Endothelial cell of umbilical vein (primary cell): Measurements from ENCODE around the gene ARHGAP15. TPM values are rescaled to one million over a fixed set of nuclear protein-coding genes. Genes with fewer than 3 reads are reported as not detected.

Experiments
- BruUV-seq: library from RNA; stranded (reverse); fragments of 400-500 nt; replicated peaks from 2 replicates; lab custom pipeline; 2021; lab: Mats Ljungman, UMichigan
- CTCF ChIA-PET: fragments of 300-600, 350-600 bp; sonication (Branson Sonifier 250); formaldehyde crosslinking; loops from one replicate; lab custom pipeline; 2021; ENCODE audit warnings: antibody characterized with exemption, inconsistent platforms; lab: Charles Lee
- POLR2A ChIA-PET: fragments of 300-600, 350-600 bp; sonication (Branson Sonifier 250); formaldehyde crosslinking; loops from one replicate; lab custom pipeline; 2021; ENCODE audit warnings: antibody characterized with exemption, inconsistent platforms; lab: Charles Lee
- DNase-seq: peaks from one replicate; pipeline ENCODE4 v3.0.0-alpha.2; 2011; ENCODE audit warnings: low read depth, low spot score
- FAIRE-seq: peaks from 2 replicates; lab custom pipeline; 2011; peaks lifted over from hg19 to GRCh38; lab: Jason Lieb, UNC
- H2AFZ ChIP-seq: 2 replicates; pipeline ENCODE4 v1.6.0; 2012; ENCODE audit warnings: low read depth, low read length, control low read depth, inconsistent platforms
- H3K27ac ChIP-seq: 2 replicates; pipeline ENCODE4 v1.5.1; 2011; ENCODE audit warnings: low read depth, mild to moderate bottlenecking, control low read depth, low read length, moderate library complexity; ENCODE audit not compliant: insufficient read depth
- H3K27me3 ChIP-seq, 2 experiments: 2 replicates each; pipeline versions ENCODE4 v1.6.0 to v1.6.1; 2011; ENCODE audit warnings: low read length in 2 of 2, mixed read lengths in 1 of 2; ENCODE audit not compliant: control insufficient read depth in 2 of 2, insufficient read depth in 2 of 2
- H3K36me3 ChIP-seq, 2 experiments: 2 replicates in 1 of 2; 3 replicates in 1 of 2; pipeline ENCODE4 v1.5.1; 2011; ENCODE audit warnings: low read length in 2 of 2, mild to moderate bottlenecking in 1 of 2, moderate library complexity in 1 of 2; ENCODE audit not compliant: control insufficient read depth in 2 of 2, insufficient read depth in 2 of 2; ENCODE audit errors: extremely low read depth in 1 of 2
- H3K4me1 ChIP-seq: 3 replicates; pipeline ENCODE4 v1.5.1; 2011; ENCODE audit warnings: mild to moderate bottlenecking, low read length; ENCODE audit not compliant: control insufficient read depth, insufficient read depth; ENCODE audit errors: extremely low read depth
- H3K4me2 ChIP-seq: 2 replicates; pipeline ENCODE4 v1.6.1; 2011; ENCODE audit warnings: low read length, control low read depth, mixed read lengths; ENCODE audit not compliant: insufficient read depth
- H3K4me3 ChIP-seq, 3 experiments: fragments of 200-600 bp in 1 of 3; sonication (generic), shearing (Covaris generic) in 1 of 3; replicated peaks in 1 of 3; 2 replicates each; pipeline ENCODE4 v1.5.1; 2011 to 2016; ENCODE audit warnings: control low read depth in 3 of 3, low read length in 3 of 3, mild to moderate bottlenecking in 2 of 3, inconsistent platforms in 1 of 3, low read depth in 1 of 3, moderate library complexity in 1 of 3; ENCODE audit not compliant: insufficient read depth in 1 of 3
- H3K79me2 ChIP-seq: 2 replicates; pipeline ENCODE4 v1.6.0; 2012; ENCODE audit warnings: low read length, inconsistent platforms; ENCODE audit not compliant: control insufficient read depth, insufficient read depth
- H3K9ac ChIP-seq: replicated peaks from 2 replicates; pipeline ENCODE3; 2011; ENCODE audit warnings: low read length, control low read depth; ENCODE audit not compliant: insufficient read depth; ENCODE audit errors: extremely low read depth
- H3K9me1 ChIP-seq: replicated peaks from 3 replicates; pipeline ENCODE4 v1.6.0; 2011; ENCODE audit warnings: mild to moderate bottlenecking, low read length; ENCODE audit not compliant: control insufficient read depth, insufficient read depth; ENCODE audit errors: extremely low read depth
- H3K9me3 ChIP-seq: replicated peaks from 2 replicates; pipeline ENCODE4 v1.5.1; 2012; ENCODE audit warnings: low read length, inconsistent platforms; ENCODE audit not compliant: control insufficient read depth, insufficient read depth
- H4K20me1 ChIP-seq: replicated peaks from 2 replicates; pipeline ENCODE3; 2011; ENCODE audit warnings: mild to moderate bottlenecking, low read length; ENCODE audit not compliant: control insufficient read depth, insufficient read depth; ENCODE audit errors: extremely low read depth
- EZH2 ChIP-seq: IDR thresholded peaks from 2 replicates; pipeline ENCODE4 v1.6.1; 2012; ENCODE audit warnings: borderline replicate concordance, low read depth, mild to moderate bottlenecking, moderate library complexity, low read length, inconsistent platforms; ENCODE audit not compliant: severe bottlenecking
- FOS ChIP-seq: IDR thresholded peaks from 2 replicates; pipeline ENCODE4 v1.6.1; 2011; ENCODE audit warnings: mild to moderate bottlenecking, low read length, moderate library complexity, borderline replicate concordance; ENCODE audit not compliant: insufficient read depth
- GATA2 ChIP-seq: IDR thresholded peaks from 2 replicates; pipeline ENCODE4 v1.7.0; 2011; ENCODE audit warnings: low read depth, mild to moderate bottlenecking, moderate library complexity, mixed read lengths, low read length; ENCODE audit not compliant: insufficient read length, insufficient read depth
- JUN ChIP-seq: IDR thresholded peaks from 2 replicates; pipeline ENCODE4 v1.6.1; 2011; ENCODE audit warnings: borderline replicate concordance, low read depth; ENCODE audit not compliant: insufficient read length, insufficient read depth
- MAX ChIP-seq: IDR thresholded peaks from 2 replicates; pipeline ENCODE4 v1.6.1; 2011; ENCODE audit not compliant: insufficient read depth, insufficient read length
- MYC ChIP-seq: IDR thresholded peaks from one replicate; pipeline ENCODE4 v1.6.1; 2011; ENCODE audit warnings: mild to moderate bottlenecking, low read depth, low read length
- POLR2A ChIP-seq: IDR thresholded peaks from 2 replicates; pipeline ENCODE4 v1.6.1; 2012; ENCODE audit warnings: low read depth, mild to moderate bottlenecking, control low read depth, low read length
- POLR2AphosphoS5 ChIP-seq: IDR thresholded peaks from 2 replicates; pipeline ENCODE4 v1.6.1; 2012; ENCODE audit warnings: low read depth, mild to moderate bottlenecking, control low read depth, low read length, moderate library complexity; ENCODE audit not compliant: insufficient read depth
- dilution Hi-C: fragments of 300-500 bp; cut with MboI; formaldehyde crosslinking; loops from one replicate; pipeline ENCODE4 v1.15.0; 2019; ENCODE audit warnings: low sequenced_read_pairs; ENCODE audit not compliant: extremely low pct_ligation_motif_present
- intact Hi-C: fragments of 100-400 bp; cut with micrococcal nuclease; formaldehyde crosslinking; loops from one replicate; pipeline ENCODE4 v1.10.0; 2022
- polyA plus RNA-seq, 4 experiments: library from polyadenylated mRNA; depleted of rRNA in 3 of 4; stranded (reverse) in 3 of 4; unstranded in 1 of 4; fragments of >200 nt; gene quantifications; 2 replicates each; pipeline versions ENCODE4 v1.2.1 to v1.2.3, GENCODE V29; 2011 to 2012; ENCODE audit warnings: missing spikeins in 1 of 4
- total RNA-seq: library from RNA; stranded (reverse); gene quantifications from 2 replicates; pipeline ENCODE4 v1.2.3, GENCODE V29; 2021
- TF ChIP-seq, protein P1 (sequence below), 2 donors: IDR thresholded peaks; 1 replicate in 1 of 2; 2 replicates in 1 of 2; pipeline ENCODE4 v1.5.1; 2011; ENCODE audit warnings: low read length in 2 of 2, mild to moderate bottlenecking in 2 of 2, moderate library complexity in 2 of 2, control low read depth in 1 of 2, inconsistent platforms in 1 of 2, low read depth in 1 of 2; ENCODE audit not compliant: insufficient read depth in 1 of 2; ENCODE audit errors: extremely low read depth in 1 of 2

The ARHGAP15 gene
- total and polyA plus RNA-seq, 2 donors (not counting 3 experiments of a cell fraction or from before 2014, with no cell fraction given), result not detected

GRCh38 chr2:143321994-143322393, 192.8 kb downstream of the ARHGAP15 start:
- Histone ChIP-seq H4K20me1 (no peaks in the 10 kb centered on the region), H3K27ac (no peak overlapping the region), H3K4me2 (no peak overlapping the region), H3K9ac (no peak overlapping the region), H3K4me1 (no peaks in the 10 kb centered on the region), H3K27me3 (no peaks in the 10 kb centered on the region), H3K79me2 (no peaks in the 10 kb centered on the region), H3K36me3 (no peaks in the 10 kb centered on the region), H3K9me1 (no peaks in the 10 kb centered on the region), H3K9me3 (no peaks in the 10 kb centered on the region), H3K4me3 (no peak overlapping the region), H2AFZ (no peak overlapping the region)
- FAIRE-seq (no peak), DNase-seq (no peak)
- TF ChIP-seq MAX (no peak), MYC (no peak), JUN (no peak), EZH2 (no peak), POLR2AphosphoS5 (no peak), GATA2 (no peak), POLR2A (no peak), FOS (no peak)
- TF ChIP-seq, protein P1, sequence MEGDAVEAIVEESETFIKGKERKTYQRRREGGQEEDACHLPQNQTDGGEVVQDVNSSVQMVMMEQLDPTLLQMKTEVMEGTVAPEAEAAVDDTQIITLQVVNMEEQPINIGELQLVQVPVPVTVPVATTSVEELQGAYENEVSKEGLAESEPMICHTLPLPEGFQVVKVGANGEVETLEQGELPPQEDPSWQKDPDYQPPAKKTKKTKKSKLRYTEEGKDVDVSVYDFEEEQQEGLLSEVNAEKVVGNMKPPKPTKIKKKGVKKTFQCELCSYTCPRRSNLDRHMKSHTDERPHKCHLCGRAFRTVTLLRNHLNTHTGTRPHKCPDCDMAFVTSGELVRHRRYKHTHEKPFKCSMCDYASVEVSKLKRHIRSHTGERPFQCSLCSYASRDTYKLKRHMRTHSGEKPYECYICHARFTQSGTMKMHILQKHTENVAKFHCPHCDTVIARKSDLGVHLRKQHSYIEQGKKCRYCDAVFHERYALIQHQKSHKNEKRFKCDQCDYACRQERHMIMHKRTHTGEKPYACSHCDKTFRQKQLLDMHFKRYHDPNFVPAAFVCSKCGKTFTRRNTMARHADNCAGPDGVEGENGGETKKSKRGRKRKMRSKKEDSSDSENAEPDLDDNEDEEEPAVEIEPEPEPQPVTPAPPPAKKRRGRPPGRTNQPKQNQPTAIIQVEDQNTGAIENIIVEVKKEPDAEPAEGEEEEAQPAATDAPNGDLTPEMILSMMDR (IDR thresholded peaks at IDR 0.05; ENCODE audit: extremely low read depth in 1 of 2, insufficient read depth in 1 of 2, low read depth in 1 of 2, low read length in 2 of 2), result no peak
- dilution Hi-C loops (no loop called here), intact Hi-C loops (no loop called here)
- ChIA-PET CTCF (interaction anchor here (0.8 kb wide), 1 partner anchor 9 kb away, joined by 3 read pairs; no protein-coding TSS in a partner anchor), POLR2A (no interaction called here)
- no TSS peak for BruUV-seq
